DOHH2 (cell line): Measurements from ENCODE around the gene FAM210A.

Experiments used
- CTCF ChIP-seq: fragments of 200-600 bp; sonication (generic); IDR thresholded peaks from one replicate; pipeline ENCODE4 v1.5.1; 2014; ENCODE audit warnings: antibody characterized with exemption, mild to moderate bottlenecking, low read depth, low read length; ENCODE audit not compliant: poor library complexity, severe bottlenecking
- EZH2phosphoT487 ChIP-seq: fragments of 200-600 bp; sonication (generic); IDR thresholded peaks from 2 replicates; pipeline ENCODE4 v1.6.1; 2017; ENCODE audit warnings: borderline replicate concordance, mild to moderate bottlenecking, antibody characterized with exemption, low read length, moderate library complexity, mixed read lengths

- TF ChIP-seq CTCF: no peak
- TF ChIP-seq EZH2phosphoT487: no peak
Measured at GRCh38 chr18:13653746-13654433, 72.5 kb downstream of the FAM210A start.
